GM12874 (cell line): ENCODE results near the gene XXYLT1.

Experiments used
- TF ChIP-seq, protein P1 (sequence below): IDR thresholded peaks from 2 replicates; pipeline ENCODE4 v1.5.1; 2011; ENCODE audit warnings: low read depth, mild to moderate bottlenecking, control low read depth, low read length, moderate library complexity; ENCODE audit not compliant: insufficient read depth

XXYLT1 gene

GRCh38 chr3:195184716-195185421, 86.1 kb downstream of the XXYLT1 start:
- TF ChIP-seq, protein P1, sequence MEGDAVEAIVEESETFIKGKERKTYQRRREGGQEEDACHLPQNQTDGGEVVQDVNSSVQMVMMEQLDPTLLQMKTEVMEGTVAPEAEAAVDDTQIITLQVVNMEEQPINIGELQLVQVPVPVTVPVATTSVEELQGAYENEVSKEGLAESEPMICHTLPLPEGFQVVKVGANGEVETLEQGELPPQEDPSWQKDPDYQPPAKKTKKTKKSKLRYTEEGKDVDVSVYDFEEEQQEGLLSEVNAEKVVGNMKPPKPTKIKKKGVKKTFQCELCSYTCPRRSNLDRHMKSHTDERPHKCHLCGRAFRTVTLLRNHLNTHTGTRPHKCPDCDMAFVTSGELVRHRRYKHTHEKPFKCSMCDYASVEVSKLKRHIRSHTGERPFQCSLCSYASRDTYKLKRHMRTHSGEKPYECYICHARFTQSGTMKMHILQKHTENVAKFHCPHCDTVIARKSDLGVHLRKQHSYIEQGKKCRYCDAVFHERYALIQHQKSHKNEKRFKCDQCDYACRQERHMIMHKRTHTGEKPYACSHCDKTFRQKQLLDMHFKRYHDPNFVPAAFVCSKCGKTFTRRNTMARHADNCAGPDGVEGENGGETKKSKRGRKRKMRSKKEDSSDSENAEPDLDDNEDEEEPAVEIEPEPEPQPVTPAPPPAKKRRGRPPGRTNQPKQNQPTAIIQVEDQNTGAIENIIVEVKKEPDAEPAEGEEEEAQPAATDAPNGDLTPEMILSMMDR = no peak

GRCh38 chr3:195183071-195183776, 87.7 kb downstream of the XXYLT1 start:
- TF ChIP-seq, protein P1 = no peak

DNA sequence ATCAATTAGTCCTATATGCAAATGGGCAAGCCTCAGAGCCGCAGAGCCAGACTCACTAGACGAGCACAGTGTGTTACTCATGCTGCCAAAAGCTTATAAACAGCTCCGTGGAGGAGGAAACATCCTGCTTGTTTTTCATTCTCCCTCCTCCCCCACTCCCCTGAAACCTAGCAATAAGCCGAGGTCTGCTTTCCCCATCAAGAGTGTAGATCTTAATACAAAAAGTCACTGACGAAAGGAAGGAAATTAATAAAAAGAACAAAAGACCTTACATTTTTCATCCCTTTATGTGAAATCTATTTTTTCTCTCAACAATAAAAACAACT, 88.5 kb downstream of the XXYLT1 start:
- TF ChIP-seq, protein P1 = no peak

DNA sequence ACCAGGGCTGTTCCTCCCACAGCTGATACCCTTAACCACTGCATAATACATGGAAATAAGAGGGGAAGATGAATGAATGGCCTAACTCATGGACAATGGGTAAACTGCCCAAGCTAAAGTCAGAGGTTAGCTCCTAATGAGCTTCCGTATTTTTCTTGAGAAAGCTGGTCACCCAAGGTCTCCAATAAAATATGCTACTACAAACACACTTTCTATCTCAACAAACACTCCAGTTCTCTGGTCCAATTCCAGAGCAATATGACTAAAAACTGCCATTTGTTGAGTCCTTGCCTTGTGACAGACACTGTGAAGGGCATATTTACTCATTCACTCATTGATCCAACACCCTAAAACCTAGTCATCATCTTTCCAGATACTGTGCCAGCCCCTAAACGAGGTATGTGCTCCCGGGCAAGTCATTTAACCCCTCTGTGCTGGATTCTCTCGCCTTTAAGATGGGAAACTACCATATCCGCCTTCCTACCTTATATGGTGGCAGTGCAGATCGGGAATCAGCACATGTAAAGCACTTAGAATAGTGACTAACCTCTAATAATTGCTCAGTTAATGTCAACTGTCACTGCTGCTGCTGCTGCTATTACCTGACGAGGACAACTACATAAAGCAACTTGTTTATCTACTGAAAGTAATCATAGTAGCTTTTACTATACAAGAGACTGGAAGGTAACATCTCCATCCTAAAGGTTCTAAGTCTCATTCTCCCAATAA, 89.1 kb downstream of the XXYLT1 start:
- TF ChIP-seq, protein P1 = no peak

- TF ChIP-seq, protein P1 = no peak
These were observed 89.9 kb downstream of the XXYLT1 start for GRCh38 chr3:195181113-195181498.

- TF ChIP-seq, protein P1 = no peak
These were observed 90.4 kb downstream of the XXYLT1 start for GRCh38 chr3:195180490-195181112.
